Iris pigment epithelial cell (primary cell): ENCODE results near the gene NCAPD3.
"Not testable (repeated sequence)": the region's sequence is repeated elsewhere in the genome, so short reads cannot be mapped to it uniquely, and the experiment has no call there.

ENCODE experiments used
- DNase-seq: peaks from one replicate; pipeline ENCODE4 v3.0.0-alpha.2; 2011; ENCODE audit warnings: low read depth

The NCAPD3 gene, protein sequence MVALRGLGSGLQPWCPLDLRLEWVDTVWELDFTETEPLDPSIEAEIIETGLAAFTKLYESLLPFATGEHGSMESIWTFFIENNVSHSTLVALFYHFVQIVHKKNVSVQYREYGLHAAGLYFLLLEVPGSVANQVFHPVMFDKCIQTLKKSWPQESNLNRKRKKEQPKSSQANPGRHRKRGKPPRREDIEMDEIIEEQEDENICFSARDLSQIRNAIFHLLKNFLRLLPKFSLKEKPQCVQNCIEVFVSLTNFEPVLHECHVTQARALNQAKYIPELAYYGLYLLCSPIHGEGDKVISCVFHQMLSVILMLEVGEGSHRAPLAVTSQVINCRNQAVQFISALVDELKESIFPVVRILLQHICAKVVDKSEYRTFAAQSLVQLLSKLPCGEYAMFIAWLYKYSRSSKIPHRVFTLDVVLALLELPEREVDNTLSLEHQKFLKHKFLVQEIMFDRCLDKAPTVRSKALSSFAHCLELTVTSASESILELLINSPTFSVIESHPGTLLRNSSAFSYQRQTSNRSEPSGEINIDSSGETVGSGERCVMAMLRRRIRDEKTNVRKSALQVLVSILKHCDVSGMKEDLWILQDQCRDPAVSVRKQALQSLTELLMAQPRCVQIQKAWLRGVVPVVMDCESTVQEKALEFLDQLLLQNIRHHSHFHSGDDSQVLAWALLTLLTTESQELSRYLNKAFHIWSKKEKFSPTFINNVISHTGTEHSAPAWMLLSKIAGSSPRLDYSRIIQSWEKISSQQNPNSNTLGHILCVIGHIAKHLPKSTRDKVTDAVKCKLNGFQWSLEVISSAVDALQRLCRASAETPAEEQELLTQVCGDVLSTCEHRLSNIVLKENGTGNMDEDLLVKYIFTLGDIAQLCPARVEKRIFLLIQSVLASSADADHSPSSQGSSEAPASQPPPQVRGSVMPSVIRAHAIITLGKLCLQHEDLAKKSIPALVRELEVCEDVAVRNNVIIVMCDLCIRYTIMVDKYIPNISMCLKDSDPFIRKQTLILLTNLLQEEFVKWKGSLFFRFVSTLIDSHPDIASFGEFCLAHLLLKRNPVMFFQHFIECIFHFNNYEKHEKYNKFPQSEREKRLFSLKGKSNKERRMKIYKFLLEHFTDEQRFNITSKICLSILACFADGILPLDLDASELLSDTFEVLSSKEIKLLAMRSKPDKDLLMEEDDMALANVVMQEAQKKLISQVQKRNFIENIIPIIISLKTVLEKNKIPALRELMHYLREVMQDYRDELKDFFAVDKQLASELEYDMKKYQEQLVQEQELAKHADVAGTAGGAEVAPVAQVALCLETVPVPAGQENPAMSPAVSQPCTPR (N-terminal part only)

DNA sequence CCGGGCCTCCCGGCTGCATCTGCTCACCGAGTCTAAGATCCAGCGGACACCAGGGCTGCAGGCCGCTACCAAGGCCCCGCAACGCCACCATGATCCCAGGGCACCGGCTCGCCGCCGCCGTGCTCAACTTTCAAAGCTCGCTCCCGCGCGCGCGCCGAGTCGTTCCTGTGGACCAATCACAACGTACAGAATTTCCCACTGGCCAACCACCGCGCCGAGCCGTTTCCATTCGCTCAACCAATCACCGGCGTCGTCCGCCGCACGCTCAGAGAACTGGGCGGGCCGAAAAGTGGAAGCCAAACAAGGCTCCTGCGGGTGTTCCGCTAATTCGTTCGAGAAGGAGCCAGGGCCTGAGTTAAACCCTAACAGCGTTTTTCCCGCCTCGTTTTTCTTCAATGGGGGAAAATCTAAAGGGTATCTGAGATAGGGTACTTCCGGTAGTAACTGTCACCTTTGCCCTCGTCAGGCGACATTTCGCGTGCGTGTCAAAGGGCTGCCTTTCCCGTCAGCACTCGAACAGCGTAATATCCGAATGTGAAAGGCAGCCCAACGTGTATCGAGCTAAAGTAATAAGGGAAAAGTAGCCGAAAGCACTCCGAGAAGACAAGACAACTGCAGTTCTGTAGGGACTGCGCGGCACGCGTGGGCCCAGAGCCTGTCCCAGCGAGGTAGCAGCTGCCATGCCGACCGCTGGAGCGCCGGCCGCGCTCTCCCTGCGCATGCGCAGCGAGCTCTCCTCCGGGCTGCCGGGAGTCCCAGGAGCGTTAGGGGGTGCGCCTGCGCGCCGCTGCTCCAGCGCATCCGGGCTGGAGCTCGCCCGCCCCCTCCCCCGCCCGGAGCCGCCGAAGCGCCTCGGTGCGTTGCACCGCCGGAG, at the start of gene NCAPD3, which contains the start of gene VPS26B:
Gene NCAPD3, minus strand, starts transcription at position 132 of the 874 bp plus-strand sequence. Its CDS starts 41 bp downstream, at position 91.
Gene VPS26B, plus strand, starts transcription at position 836 of the 874 bp plus-strand sequence. CDS start 452 bp downstream, outside the sequence.
- DNase-seq, result peak; percentile 96

DNA sequence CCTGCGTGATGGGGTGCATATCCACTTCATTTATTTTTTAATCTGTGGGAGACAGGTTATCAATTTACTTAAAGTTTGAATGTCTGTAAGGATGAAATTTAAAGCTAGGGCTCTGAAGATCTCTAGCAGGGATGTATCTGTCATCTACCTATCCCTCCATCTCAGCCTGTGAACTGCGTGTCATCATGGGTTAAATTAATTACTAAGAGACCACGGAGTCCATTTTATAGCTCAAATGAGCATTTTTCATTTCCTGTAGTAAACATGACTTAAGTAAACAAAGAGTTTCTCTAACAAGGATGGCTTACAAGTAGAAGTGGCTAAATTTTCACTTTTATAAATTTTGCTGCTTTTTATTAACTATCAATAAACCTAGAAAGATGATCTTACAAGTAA, 49.5 kb upstream of the NCAPD3 start:
- DNase-seq, result no peak

DNA sequence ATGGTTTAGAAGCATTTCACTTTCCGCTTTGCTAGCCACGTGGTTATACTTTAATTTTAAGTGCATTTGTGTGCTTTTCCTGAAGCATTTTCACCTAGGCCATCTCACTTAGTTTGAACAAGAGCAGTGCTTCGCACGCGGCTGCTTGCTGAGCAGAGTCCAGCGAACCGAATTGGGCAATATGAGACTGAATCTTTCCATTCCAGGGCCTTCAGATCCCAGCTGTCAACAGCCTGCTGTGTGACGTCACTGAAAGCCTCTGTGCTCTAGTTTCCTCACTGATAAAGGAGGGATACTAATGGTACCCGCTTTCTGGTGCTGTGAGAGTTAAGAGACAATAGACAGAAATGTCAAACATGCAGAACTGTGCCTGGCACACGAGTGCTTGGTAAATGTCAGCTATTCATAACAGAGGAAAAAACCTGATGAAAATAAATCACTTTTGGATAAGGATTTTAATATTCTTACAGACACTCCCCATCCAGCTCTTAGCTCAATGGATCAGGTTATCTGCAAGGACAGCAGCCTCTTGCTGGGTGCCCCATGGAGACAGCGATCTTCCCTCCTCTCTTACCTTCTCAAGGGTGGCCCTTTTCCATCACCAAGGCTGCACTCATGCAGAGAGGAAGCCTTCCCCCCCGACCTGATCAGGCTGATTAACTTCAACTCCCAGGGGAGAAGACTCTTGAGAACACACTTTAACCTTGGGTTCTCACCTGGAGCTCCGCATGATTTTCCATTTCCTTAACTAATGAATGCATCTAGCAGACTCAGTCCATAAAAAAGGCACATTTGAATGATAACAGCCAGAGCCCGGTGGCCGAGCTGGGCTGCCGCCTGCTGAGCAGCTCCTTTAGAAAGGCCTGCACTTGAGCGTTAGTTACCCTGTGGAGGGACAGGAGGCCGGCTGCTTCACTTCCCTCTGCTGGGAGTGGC, 48.9 kb upstream of the NCAPD3 start:
- peak; percentile 41 for DNase-seq

DNA sequence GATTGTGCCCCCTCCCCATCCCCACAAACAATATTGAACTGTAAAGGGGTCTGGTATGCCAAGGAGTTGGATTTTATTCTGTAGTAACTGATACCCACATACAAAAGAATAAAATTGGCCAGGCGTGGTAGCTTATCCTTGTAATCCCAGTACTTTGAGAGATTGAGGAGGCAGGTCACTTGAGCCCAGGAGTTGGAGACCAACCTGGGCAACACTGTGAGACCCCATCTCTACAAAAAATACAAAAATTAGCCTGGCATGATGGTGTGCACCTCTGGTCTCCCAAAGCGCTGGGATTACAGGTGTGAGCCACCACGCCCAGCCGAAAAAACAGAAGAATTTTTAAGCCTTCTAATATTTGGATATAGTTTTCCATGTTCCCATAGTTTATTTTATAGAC, 48.2 kb upstream of the NCAPD3 start:
- no peak for DNase-seq

DNA sequence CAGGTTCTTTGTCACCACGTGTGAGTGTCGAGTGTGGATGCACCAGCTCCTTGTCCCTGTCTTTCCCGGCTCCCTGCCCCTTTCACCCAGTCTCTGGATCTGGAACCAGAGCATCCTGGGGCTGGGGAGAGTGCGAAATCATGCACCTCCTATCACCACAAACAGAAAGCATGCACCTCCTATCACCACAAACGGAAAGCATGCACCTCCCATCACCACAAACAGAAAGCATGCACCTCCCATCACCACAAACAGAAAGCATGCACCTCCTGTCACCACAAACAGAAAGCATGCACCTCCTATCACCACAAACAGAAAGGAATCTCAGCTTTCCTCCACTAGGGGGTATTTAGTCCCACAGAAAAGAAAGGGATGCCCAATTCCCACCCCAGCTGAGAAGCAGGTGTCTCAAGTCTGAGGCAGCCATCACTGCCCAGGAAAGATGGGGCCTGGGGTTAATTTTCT, 46.5 kb upstream of the NCAPD3 start:
- DNase-seq, result no peak

DNA sequence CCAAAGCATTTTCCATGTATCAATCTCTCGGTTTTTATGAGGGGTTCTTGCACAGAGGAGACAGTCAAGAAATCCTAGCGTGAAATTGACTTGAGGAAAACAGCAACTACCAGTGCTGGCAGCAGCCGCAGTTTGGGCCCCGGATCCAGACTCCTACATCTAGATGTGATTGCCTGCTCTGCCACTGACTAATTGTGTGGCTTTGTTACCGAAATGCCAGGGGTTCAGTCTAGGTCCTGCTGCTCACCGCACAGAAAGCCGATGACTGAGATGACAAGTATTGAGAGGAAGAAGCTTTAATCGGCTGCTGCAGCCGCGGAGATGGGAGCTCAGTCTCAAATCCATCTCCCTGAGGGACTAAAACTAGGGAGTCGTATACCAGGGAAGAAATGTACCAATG, 44.2 kb upstream of the NCAPD3 start:
- no peak for DNase-seq

DNA sequence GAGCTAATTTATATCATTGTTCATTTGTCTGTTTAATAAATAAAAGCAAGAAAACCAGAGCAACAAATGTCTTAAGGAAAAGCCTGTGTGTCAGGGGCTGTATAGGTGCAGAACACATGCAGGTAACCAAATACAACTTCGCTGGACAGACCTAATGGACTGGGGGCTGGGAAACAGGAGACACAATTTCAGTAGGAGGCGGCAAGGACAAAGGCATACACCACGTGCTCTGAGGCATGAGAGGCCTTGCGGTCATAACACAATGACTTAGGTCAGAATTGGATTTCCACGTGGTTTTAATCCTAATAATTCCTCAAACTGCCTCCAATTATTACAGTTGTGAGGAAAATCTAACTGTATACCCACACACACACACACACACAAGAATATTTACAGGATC, 43.7 kb upstream of the NCAPD3 start:
- no peak for DNase-seq

DNA sequence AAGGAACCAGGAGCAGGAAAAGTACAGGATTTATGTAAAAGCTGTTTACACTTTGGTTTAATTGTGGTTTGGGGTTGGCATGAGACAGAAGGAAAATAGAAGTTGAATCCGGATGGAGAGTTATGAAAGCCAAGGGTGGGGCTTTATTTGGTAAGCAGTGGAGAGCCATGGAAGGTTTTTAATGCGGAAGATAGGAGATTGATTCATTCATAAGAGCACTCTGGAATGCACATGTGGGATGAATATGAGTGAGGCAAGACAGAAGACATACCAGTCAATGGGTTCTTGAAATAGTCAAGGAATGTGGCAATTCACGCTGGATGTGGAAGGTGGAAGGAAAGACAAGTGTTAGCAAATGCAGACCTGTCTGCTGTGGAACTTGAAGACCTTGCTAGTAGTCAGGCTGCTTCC, 43.1 kb upstream of the NCAPD3 start:
- DNase-seq, result peak; percentile 80

DNA sequence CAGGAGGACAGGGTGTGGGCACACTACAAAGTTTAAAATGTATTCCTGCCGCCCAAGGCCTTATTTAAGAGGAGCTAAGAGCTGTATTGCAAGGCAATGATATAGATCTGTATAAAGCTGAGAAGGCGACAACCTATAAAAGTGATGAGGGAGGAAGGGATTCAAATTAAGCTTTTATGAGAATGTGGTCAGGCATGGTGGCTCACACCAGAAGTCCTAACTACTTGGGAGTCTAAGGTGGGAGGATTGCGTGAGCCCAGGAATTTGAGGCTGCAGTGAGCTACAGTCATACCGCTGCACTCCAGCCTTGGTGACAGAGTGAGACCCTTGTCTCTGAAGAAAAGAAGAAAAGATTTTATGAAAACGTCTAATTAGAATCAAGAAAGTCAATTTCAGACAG, 42.7 kb upstream of the NCAPD3 start:
- no peak for DNase-seq

DNA sequence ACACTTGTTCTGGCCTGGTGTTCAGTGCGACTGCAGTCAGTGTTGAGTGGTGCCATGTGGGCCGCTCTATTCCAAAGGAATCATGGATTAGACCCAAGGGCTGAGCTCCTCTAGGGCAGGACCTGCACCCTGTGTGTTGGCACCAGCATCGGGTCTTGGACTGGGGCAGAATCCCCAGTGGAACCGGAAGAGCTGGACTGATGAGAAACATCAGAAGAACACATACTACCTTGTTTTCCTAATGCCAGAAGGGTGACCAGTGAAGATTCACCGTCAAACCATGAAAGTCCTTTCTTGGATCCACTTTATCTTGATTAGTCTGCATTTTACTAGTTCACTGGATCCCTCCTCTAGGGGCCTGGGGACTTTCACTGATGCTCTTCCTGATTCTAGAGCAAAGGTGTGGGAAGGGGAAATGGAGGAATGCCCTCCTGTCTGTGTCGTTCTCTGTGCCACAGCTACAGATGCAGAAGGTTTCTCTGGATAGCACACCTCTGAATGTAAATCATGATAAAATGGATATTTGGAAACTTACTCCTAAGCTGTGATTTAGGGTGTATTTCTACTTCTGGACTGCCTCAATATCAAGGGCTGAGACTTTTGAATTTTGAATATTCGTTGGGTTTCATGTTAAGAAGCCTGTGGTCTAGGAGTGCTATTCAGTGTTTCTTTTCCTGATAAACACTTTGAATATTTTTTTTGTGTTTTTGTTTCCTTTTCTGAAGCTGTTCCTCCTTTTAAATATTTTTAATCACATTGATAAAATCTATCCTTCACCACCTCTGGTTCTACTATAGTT, 41.4 kb upstream of the NCAPD3 start:
- no peak for DNase-seq

DNA sequence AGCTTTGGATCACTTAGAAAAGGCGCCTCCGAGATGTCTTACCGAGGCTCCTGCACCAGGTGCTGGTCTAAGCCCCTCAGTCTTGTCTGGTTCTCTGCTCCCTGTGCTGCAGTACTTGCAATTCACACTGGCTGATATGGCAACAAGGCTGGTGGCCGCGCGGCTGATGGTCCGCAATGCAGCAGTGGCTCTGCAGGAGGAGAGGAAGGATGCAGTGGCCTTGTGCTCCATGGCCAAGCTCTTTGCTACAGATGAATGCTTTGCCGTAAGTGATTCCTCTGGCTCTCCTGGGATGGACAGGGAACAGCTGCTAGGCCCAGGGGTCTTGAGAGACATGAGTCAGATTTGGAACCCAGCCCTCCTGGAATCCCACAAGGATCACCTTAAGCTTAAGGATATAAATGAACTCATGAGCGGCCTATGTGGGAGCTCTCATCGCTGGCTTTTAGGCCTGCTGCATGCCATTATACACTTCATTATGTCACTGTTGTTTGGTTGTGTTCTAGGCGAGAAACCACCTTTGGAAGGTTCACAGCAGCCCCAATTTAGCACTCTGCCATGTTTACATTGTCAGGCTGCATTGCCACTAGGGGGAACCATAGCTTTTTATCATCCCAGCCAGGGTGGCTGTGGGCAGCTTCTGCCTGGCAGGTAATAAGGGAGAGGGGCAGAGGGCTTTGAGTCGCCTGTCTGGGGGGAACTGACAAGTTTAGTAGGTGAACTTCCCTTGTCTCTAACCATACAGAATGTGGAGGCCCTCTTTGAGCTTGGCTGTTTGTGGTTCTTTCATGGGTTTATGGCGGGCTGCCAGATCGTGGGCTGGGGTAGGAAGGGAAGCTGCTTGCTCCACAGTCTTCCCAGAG, 38.1 kb upstream of the NCAPD3 start:
- DNase-seq, result no peak

DNA sequence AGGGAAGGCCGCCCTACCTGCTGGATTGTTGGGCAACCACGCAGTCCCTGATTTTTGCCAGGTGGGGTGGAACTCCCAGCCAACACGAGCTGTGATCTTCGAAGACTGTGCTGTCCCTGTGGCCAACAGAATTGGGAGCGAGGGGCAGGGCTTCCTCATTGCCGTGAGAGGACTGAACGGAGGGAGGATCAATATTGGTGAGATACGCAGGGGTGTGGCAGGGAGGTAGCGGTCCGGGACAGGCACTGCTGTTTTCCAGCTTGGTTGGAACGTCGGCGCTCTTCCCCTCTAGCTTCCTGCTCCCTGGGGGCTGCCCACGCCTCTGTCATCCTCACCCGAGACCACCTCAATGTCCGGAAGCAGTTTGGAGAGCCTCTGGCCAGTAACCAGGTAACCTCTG, 37.2 kb upstream of the NCAPD3 start:
- DNase-seq, result no peak

DNA sequence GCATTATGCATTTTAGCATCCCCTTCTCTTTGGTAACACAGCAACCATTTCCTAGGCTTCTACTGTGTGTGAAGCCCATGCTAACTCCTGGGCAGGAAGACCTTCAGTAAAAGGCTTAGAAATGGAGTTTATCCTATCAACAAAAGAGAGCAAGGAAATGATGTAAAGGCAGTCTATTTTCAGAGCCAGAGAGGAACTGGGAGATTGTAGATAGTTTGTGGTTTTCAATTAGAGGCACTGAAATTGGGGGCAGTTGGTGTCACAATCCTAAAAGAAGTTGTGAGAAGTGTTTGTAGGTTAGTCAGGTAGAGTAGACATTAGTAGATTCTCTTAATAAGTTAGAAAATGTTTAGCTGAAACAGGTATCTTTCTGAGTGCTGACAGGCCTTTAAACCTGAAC, 36.7 kb upstream of the NCAPD3 start:
- no peak for DNase-seq

DNA sequence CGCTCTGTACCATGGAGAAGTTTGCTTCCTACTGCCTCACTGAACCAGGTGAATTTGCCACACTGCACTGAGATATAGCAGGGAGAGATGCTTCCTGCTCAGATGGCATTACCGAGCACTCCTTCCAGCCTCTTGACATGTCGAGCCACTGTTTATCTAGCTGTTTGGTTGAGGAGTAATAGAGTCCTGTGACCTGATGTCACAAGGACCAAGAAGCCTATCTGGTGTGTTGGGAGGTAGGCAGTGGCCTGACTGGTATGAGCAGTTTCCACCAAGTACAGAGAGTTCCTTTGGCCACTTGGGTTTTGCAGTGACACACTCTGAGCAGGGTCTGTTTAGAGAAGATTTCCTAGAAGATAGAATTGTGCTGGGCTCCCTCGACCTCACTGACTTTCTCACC, 34.8 kb upstream of the NCAPD3 start:
- no peak for DNase-seq

DNA sequence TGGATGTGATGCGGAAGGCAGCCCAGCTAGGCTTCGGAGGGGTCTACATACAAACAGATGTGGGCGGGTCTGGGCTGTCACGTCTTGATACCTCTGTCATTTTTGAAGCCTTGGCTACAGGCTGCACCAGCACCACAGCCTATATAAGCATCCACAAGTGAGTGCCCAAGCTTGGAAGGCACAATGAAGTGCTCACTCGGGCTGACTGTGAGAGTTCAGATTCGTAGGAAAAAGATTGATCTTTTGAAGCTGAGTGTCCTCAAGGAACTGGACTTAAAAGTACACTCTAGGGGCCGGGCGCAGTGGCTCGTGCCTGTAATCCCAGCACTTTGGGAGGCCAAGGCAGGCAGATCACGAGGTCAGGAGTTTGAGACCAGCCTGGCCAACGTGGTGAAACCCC, 33.3 kb upstream of the NCAPD3 start:
- no peak for DNase-seq

DNA sequence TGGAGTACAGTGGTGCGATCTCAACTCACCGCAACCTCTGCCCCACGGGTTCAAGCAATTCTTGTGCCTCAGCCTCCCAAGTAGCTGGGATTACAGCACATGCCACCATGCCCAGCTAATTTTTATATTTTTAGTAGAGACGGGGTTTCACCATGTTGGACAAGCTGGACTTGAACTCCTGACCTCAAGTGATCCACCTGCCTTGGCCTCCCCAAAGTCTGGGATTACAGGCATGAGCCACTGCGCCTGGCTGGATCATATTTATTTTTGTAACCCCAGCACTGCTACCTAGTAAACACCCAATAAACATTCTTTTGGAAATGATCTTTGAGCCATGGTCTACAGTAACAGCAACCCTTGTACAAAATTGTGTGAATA, 31.4 kb upstream of the NCAPD3 start:
- not testable (repeated sequence) for DNase-seq

DNA sequence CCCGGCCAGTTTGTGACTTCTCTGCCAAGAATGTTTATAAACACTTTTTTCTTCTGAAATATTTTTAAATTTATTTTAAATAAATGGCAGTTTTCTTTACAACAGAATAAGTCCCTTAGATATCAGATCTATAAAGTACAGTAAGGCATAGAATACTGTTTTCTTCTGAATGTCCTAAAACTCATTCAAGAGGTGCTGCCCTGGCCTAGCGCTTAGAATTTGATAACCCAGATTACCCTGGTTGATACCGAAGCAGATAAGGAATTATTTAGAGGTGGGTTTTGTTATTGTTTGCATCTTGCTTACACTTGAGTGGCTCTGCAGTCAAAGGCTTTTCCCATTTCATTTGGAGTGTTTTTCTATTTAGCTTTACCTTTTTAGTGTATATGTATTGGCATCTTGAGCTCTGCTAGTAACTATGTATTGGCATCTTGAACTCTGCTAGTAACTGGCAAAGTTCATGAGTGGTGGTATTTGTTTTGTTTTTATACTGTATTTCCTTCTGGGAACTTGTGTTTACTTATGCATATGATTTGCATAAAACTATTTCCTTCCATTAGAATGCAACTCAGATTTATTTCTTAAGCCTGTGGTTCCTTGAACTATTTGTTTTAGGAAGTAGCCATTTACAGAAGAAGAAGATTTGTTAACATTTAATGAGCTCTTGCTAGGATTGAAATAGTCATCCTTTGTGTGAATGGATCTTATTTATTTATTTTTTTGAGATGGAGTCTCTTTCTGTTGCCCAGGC, 30.8 kb upstream of the NCAPD3 start:
- no peak for DNase-seq
